Caco-2 (cell line): ENCODE results near the gene RABGAP1L. TPM values are rescaled to one million over a fixed set of nuclear protein-coding genes. Genes with fewer than 3 reads are reported as not detected.

ENCODE experiments used
- BruUV-seq: library from RNA; stranded (reverse); fragments of 400-500 nt; replicated peaks from 2 replicates; lab custom pipeline; 2021; lab: Mats Ljungman, UMichigan
- CTCF ChIA-PET: fragments of 300-600 bp; sonication (Branson Sonifier 250); formaldehyde crosslinking; loops from one replicate; lab custom pipeline; 2022; ENCODE audit warnings: antibody characterized with exemption; lab: Charles Lee
- POLR2A ChIA-PET: fragments of 300-600 bp; sonication (Branson Sonifier 250); formaldehyde crosslinking; loops from one replicate; lab custom pipeline; 2022; ENCODE audit warnings: antibody characterized with exemption; lab: Charles Lee
- DNase-seq, 2 experiments: peaks; one replicate each; pipeline versions ENCODE4 v3.0.0 to v3.0.0-alpha.2; 2020 to 2022
- H3K27me3 ChIP-seq: replicated peaks from 2 replicates; pipeline ENCODE4 v1.6.0; 2011; ENCODE audit warnings: low read length; ENCODE audit not compliant: control insufficient read depth, insufficient read depth
- H3K36me3 ChIP-seq: 2 replicates; pipeline ENCODE4 v1.5.1; 2011; ENCODE audit warnings: low read length; ENCODE audit not compliant: control insufficient read depth, insufficient read depth
- H3K4me1 ChIP-seq: fragments of 250-450 bp; sonication (Bioruptor Pico); 2 replicates; pipeline ENCODE4 v1.5.1; 2020; ENCODE audit warnings: mild to moderate bottlenecking
- H3K4me3 ChIP-seq: 2 replicates; pipeline ENCODE4 v1.5.1; 2011; ENCODE audit warnings: low read depth, mild to moderate bottlenecking, control low read depth, low read length
- H3K9me3 ChIP-seq: fragments of 250-450 bp; sonication (Bioruptor Pico); 2 replicates; pipeline ENCODE4 v1.5.1; 2020; ENCODE audit warnings: mild to moderate bottlenecking, moderate library complexity
- H3K27ac Mint-ChIP-seq: one replicate; pipeline ENCODE4 v1.8.0; 2022; ENCODE audit warnings: mixed read lengths; ENCODE audit not compliant: unreplicated experiment
- H3K27me3 Mint-ChIP-seq: one replicate; pipeline ENCODE4 v1.8.0; 2022; ENCODE audit warnings: mixed read lengths; ENCODE audit not compliant: insufficient read depth, unreplicated experiment
- H3K36me3 Mint-ChIP-seq: one replicate; pipeline ENCODE4 v1.8.0; 2022; ENCODE audit warnings: mild to moderate bottlenecking, mixed read lengths; ENCODE audit not compliant: insufficient read depth, unreplicated experiment
- H3K4me1 Mint-ChIP-seq: one replicate; pipeline ENCODE4 v1.8.0; 2022; ENCODE audit warnings: low read depth, mixed read lengths; ENCODE audit not compliant: unreplicated experiment
- H3K4me3 Mint-ChIP-seq: one replicate; pipeline ENCODE4 v1.8.0; 2022; ENCODE audit warnings: mild to moderate bottlenecking, moderate library complexity, mixed read lengths; ENCODE audit not compliant: unreplicated experiment
- H3K9me3 Mint-ChIP-seq: one replicate; pipeline ENCODE4 v1.8.0; 2022; ENCODE audit warnings: mixed read lengths; ENCODE audit not compliant: unreplicated experiment
- CTCF ChIP-seq, 2 experiments: fragments of 200-600 bp in 1 of 2; IDR thresholded peaks; 1 replicate in 1 of 2; 2 replicates in 1 of 2; pipeline versions ENCODE4 v1.5.1 to v1.8.0; 2011 to 2022; ENCODE audit warnings: antibody characterized with exemption in 1 of 2, control low read depth in 1 of 2, inconsistent platforms in 1 of 2, low read depth in 1 of 2, low read length in 1 of 2, mild to moderate bottlenecking in 1 of 2, moderate library complexity in 1 of 2; ENCODE audit not compliant: insufficient read depth in 1 of 2, severe bottlenecking in 1 of 2, unreplicated experiment in 1 of 2
- intact Hi-C: fragments of 100-400 bp; cut with micrococcal nuclease; formaldehyde crosslinking; loops from one replicate; pipeline ENCODE4 v1.10.0; 2022; ENCODE audit not compliant: unreplicated experiment
- total RNA-seq: library from RNA; stranded (reverse); gene quantifications from 2 replicates; pipeline ENCODE4 v1.2.3, GENCODE V29; 2022

RABGAP1L gene
- total RNA-seq, 1 experiment from 2014 or later: 20.3 TPM

GRCh38 chr1:174156437-174156836 is 2.9 kb upstream of the RABGAP1L start:
- Mint-ChIP-seq H3K4me1 (peaks cover 22% of the 10 kb centered on the region), H3K36me3 (no peaks in the 10 kb centered on the region), H3K9me3 (no peaks in the 10 kb centered on the region), H3K4me3 (no peak overlapping the region), H3K27ac (no peak overlapping the region), H3K27me3 (no peaks in the 10 kb centered on the region)
- Histone ChIP-seq H3K9me3 (no peaks in the 10 kb centered on the region), H3K4me1 (peaks cover 8% of the 10 kb centered on the region; the same call in 1 of the 2 replicates), H3K27me3 (no peaks in the 10 kb centered on the region), H3K4me3 (no peak overlapping the region), H3K36me3 (no peaks in the 10 kb centered on the region)
- DNase-seq: no peak
- intact Hi-C loops: loop anchor here (5.0 kb wide), 3 partner anchors 61 to 289 kb away; partner anchors contain the start of genes GAS5 and ZBTB37
- BruUV-seq: no TSS peak
- ChIA-PET POLR2A (no interaction called here), CTCF (interaction anchor here (1.0 kb wide), 1 partner anchor 42 kb away, joined by 4 read pairs; no protein-coding TSS in a partner anchor)
- TF ChIP-seq CTCF (IDR thresholded peaks at IDR 0.05; ENCODE audit: insufficient read depth in 1 of 2, low read depth in 1 of 2, low read length in 1 of 2, severe bottlenecking in 1 of 2, unreplicated experiment in 1 of 2): no peak

GRCh38 chr1:174157157-174157806 is 2.0 kb upstream of the RABGAP1L start:
- CTCF ChIA-PET: no interaction called here
- peaks cover 22% of the 10 kb centered on the region for H3K4me1 Mint-ChIP-seq
- POLR2A ChIA-PET: no interaction called here
- no peaks in the 10 kb centered on the region for H3K36me3 Mint-ChIP-seq
- no peaks in the 10 kb centered on the region for H3K36me3 ChIP-seq
- no TSS peak for BruUV-seq
- peaks cover 8% of the 10 kb centered on the region; the same call in 1 of the 2 replicates for H3K4me1 ChIP-seq
- DNase-seq: no peak
- H3K4me3 Mint-ChIP-seq: peak overlapping the region; percentile 87
- H3K9me3 ChIP-seq: no peaks in the 10 kb centered on the region
- H3K27me3 ChIP-seq: no peaks in the 10 kb centered on the region
- H3K9me3 Mint-ChIP-seq: no peaks in the 10 kb centered on the region
- TF ChIP-seq CTCF (IDR thresholded peaks at IDR 0.05; ENCODE audit: insufficient read depth in 1 of 2, low read depth in 1 of 2, low read length in 1 of 2, severe bottlenecking in 1 of 2, unreplicated experiment in 1 of 2): no peak
- intact Hi-C loops: loop anchor here (5.0 kb wide), 3 partner anchors 60 to 290 kb away; partner anchors contain the start of genes GAS5 and ZBTB37
- H3K27me3 Mint-ChIP-seq: no peaks in the 10 kb centered on the region
- H3K27ac Mint-ChIP-seq: no peak overlapping the region
- no peak overlapping the region for H3K4me3 ChIP-seq

GRCh38 chr1:174158767-174159251 is 511 bp upstream of the RABGAP1L start:
- Mint-ChIP-seq H3K36me3 (no peaks in the 10 kb centered on the region), H3K4me1 (peaks cover 14% of the 10 kb centered on the region), H3K27ac (peak overlapping the region; percentile 50), H3K4me3 (peak overlapping the region; percentile 87), H3K27me3 (no peaks in the 10 kb centered on the region), H3K9me3 (no peaks in the 10 kb centered on the region)
- intact Hi-C loops: loop anchor here (1.0 to 5.0 kb wide), 5 partner anchors 44 to 292 kb away; partner anchors contain the start of genes GAS5 and ZBTB37
- ChIA-PET POLR2A (interaction anchor here (0.6 kb wide), 2 partner anchors 16 to 685 kb away, joined by 3 to 5 read pairs; no protein-coding TSS in a partner anchor), CTCF (interaction anchor here (0.5 to 1.0 kb wide), 3 partner anchors 59 to 184 kb away, joined by 3 to 10 read pairs (median 4); no protein-coding TSS in a partner anchor)
- DNase-seq: no peak
- peak overlapping the region; percentile 98 for H3K4me3 ChIP-seq
- H3K4me1 ChIP-seq: peaks cover 8% of the 10 kb centered on the region; the same call in 1 of the 2 replicates
- no peaks in the 10 kb centered on the region for H3K36me3 ChIP-seq
- H3K27me3 ChIP-seq: no peaks in the 10 kb centered on the region
- TF ChIP-seq CTCF (IDR thresholded peaks at IDR 0.05; ENCODE audit: insufficient read depth in 1 of 2, low read depth in 1 of 2, low read length in 1 of 2, severe bottlenecking in 1 of 2, unreplicated experiment in 1 of 2): no peak
- no peaks in the 10 kb centered on the region for H3K9me3 ChIP-seq
- BruUV-seq: no TSS peak
